Loucy (cell line): Measurements from ENCODE around the gene FGGY.

ENCODE experiments used
- H2AFZ ChIP-seq: fragments of 200-600 bp; sonication (generic); 2 replicates; pipeline ENCODE4 v1.6.0; 2016; ENCODE audit warnings: antibody characterized with exemption, mild to moderate bottlenecking, low read length, moderate library complexity
- H3F3A ChIP-seq: fragments of 200-600 bp; 2 replicates; pipeline ENCODE4 v1.6.0; 2016; ENCODE audit warnings: antibody characterized with exemption, low read depth, mild to moderate bottlenecking
- H3K27me3 ChIP-seq: fragments of 200-600 bp; sonication (generic); 2 replicates; pipeline ENCODE4 v1.6.1; 2014; ENCODE audit warnings: low read length, mild to moderate bottlenecking; ENCODE audit not compliant: insufficient read depth, poor library complexity, severe bottlenecking
- H3K36me3 ChIP-seq: fragments of 200-600 bp; sonication (generic); 2 replicates; pipeline ENCODE4 v1.6.1; 2016; ENCODE audit warnings: low read length; ENCODE audit not compliant: insufficient read depth
- H3K4me1 ChIP-seq: fragments of 200-600 bp; sonication (generic); 2 replicates; pipeline ENCODE4 v1.5.1; 2014; ENCODE audit warnings: low read length, mild to moderate bottlenecking; ENCODE audit not compliant: insufficient read depth, poor library complexity, severe bottlenecking
- H3K4me2 ChIP-seq: fragments of 200-600 bp; sonication (generic); 2 replicates; pipeline ENCODE4 v1.6.0; 2014; ENCODE audit warnings: antibody characterized with exemption, low read length, low read depth, mild to moderate bottlenecking; ENCODE audit not compliant: poor library complexity, severe bottlenecking
- H3K4me3 ChIP-seq: fragments of 200-600 bp; sonication (generic); 2 replicates; pipeline ENCODE4 v1.5.1; 2014; ENCODE audit warnings: low read length, mild to moderate bottlenecking, mixed read lengths; ENCODE audit not compliant: poor library complexity, severe bottlenecking
- H3K79me2 ChIP-seq: fragments of 200-600 bp; sonication (generic); 2 replicates; pipeline ENCODE4 v1.6.1; 2014; ENCODE audit warnings: low read length; ENCODE audit not compliant: insufficient read depth
- H3K9ac ChIP-seq: fragments of 200-600 bp; sonication (generic); 2 replicates; pipeline ENCODE4 v1.6.0; 2014; ENCODE audit warnings: mild to moderate bottlenecking, low read depth, low read length, moderate library complexity; ENCODE audit not compliant: poor library complexity, severe bottlenecking
- H3K9me2 ChIP-seq: fragments of 200-600 bp; sonication (generic); replicated peaks from 2 replicates; pipeline ENCODE4 v1.6.1; 2016; ENCODE audit warnings: low read depth, low read length, mixed read lengths
- H3K9me3 ChIP-seq: fragments of 200-600 bp; sonication (generic); 2 replicates; pipeline ENCODE4 v1.6.1; 2014; ENCODE audit warnings: mild to moderate bottlenecking, antibody characterized with exemption, low read length, low read depth; ENCODE audit not compliant: insufficient read depth
- H4K20me1 ChIP-seq: fragments of 200-600 bp; sonication (generic); 2 replicates; pipeline ENCODE4 v1.6.0; 2014; ENCODE audit warnings: antibody characterized with exemption, low read length, mild to moderate bottlenecking; ENCODE audit not compliant: insufficient read depth, poor library complexity, severe bottlenecking
- CTCF ChIP-seq: fragments of 200-600 bp; sonication (generic); conservative IDR thresholded peaks from 2 replicates; pipeline ENCODE4 v1.5.1; 2014; ENCODE audit warnings: mild to moderate bottlenecking, antibody characterized with exemption, low read length
- EZH2phosphoT487 ChIP-seq: fragments of 200-600 bp; IDR thresholded peaks from 2 replicates; pipeline ENCODE4 v1.6.1; 2018; ENCODE audit warnings: antibody characterized with exemption, mild to moderate bottlenecking, moderate library complexity, borderline replicate concordance

Gene FGGY

GRCh38 chr1:59342801-59343575 is 46.1 kb downstream of the FGGY start:
- Histone ChIP-seq H3K36me3 (no peaks in the 10 kb centered on the region), H3K27me3 (no peaks in the 10 kb centered on the region), H3K4me1 (peaks cover 9% of the 10 kb centered on the region), H2AFZ (no peak overlapping the region), H3K9me2 (no peaks in the 10 kb centered on the region), H4K20me1 (no peaks in the 10 kb centered on the region), H3K4me2 (no peak overlapping the region), H3K9ac (no peak overlapping the region), H3K4me3 (no peak overlapping the region), H3K79me2 (no peaks in the 10 kb centered on the region), H3F3A (no peaks in the 10 kb centered on the region), H3K9me3 (no peaks in the 10 kb centered on the region)
- TF ChIP-seq CTCF (no peak), EZH2phosphoT487 (no peak)

GRCh38 chr1:59343576-59343840 is 46.6 kb downstream of the FGGY start:
- no peak overlapping the region for H2AFZ ChIP-seq
- no peak overlapping the region for H3K4me3 ChIP-seq
- H3K4me2 ChIP-seq: no peak overlapping the region
- no peaks in the 10 kb centered on the region for H3K9me3 ChIP-seq
- H3K36me3 ChIP-seq: no peaks in the 10 kb centered on the region
- H3K27me3 ChIP-seq: no peaks in the 10 kb centered on the region
- H3K9me2 ChIP-seq: no peaks in the 10 kb centered on the region
- no peaks in the 10 kb centered on the region for H3F3A ChIP-seq
- no peaks in the 10 kb centered on the region for H4K20me1 ChIP-seq
- TF ChIP-seq CTCF (no peak), EZH2phosphoT487 (no peak)
- no peak overlapping the region for H3K9ac ChIP-seq
- H3K4me1 ChIP-seq: peaks cover 9% of the 10 kb centered on the region
- H3K79me2 ChIP-seq: no peaks in the 10 kb centered on the region

- Histone ChIP-seq H3K36me3 (no peaks in the 10 kb centered on the region), H3K4me3 (no peak overlapping the region), H4K20me1 (no peaks in the 10 kb centered on the region), H3K79me2 (no peaks in the 10 kb centered on the region), H3K9me2 (no peaks in the 10 kb centered on the region), H3K4me1 (peaks cover 9% of the 10 kb centered on the region), H3K4me2 (no peak overlapping the region), H3K27me3 (no peaks in the 10 kb centered on the region), H3F3A (no peaks in the 10 kb centered on the region), H3K9ac (no peak overlapping the region), H3K9me3 (no peaks in the 10 kb centered on the region), H2AFZ (no peak overlapping the region)
- TF ChIP-seq CTCF (0 out of 2 replicates have a peak, but pooled peaks have one; percentile 12), EZH2phosphoT487 (no peak)
Observed at GRCh38 chr1:59345221-59345620, 48.3 kb downstream of the FGGY start.
